Keratinocyte (primary cell): Measurements from ENCODE around the gene FAM204A. TPM values are rescaled to one million over a fixed set of nuclear protein-coding genes. Genes with fewer than 3 reads are reported as not detected.

Experiments
- DNase-seq: peaks from one replicate; pipeline ENCODE4 v3.0.0-alpha.2; 2011; ENCODE audit warnings: low read depth, missing footprints, low spot score
- FAIRE-seq: peaks from 2 replicates; lab custom pipeline; 2011; peaks lifted over from hg19 to GRCh38; lab: Jason Lieb, UNC
- H2AFZ ChIP-seq: 2 replicates; pipeline ENCODE4 v1.6.0; 2012; ENCODE audit warnings: low read length, control low read depth, inconsistent platforms; ENCODE audit not compliant: control insufficient read depth
- H3K27ac ChIP-seq: 2 replicates; pipeline ENCODE4 v1.5.1; 2011; ENCODE audit warnings: low read length; ENCODE audit not compliant: control insufficient read depth, insufficient read depth
- H3K27me3 ChIP-seq: 3 replicates; pipeline ENCODE4 v1.6.0; 2011; ENCODE audit warnings: low read length; ENCODE audit not compliant: control insufficient read depth, insufficient read depth; ENCODE audit errors: extremely low read depth
- H3K36me3 ChIP-seq, 2 experiments: 2 replicates in 1 of 2; 3 replicates in 1 of 2; pipeline ENCODE4 v1.5.1; 2011; ENCODE audit warnings: low read length in 2 of 2, mild to moderate bottlenecking in 1 of 2; ENCODE audit not compliant: control insufficient read depth in 2 of 2, insufficient read depth in 2 of 2; ENCODE audit errors: extremely low read depth in 1 of 2
- H3K4me1 ChIP-seq: 3 replicates; pipeline ENCODE4 v1.5.1; 2011; ENCODE audit warnings: low read length; ENCODE audit not compliant: control insufficient read depth, insufficient read depth; ENCODE audit errors: extremely low read depth
- H3K4me2 ChIP-seq: 3 replicates; pipeline ENCODE4 v1.6.0; 2011; ENCODE audit warnings: low read depth, low read length; ENCODE audit not compliant: control insufficient read depth, insufficient read depth; ENCODE audit errors: extremely low read depth
- H3K4me3 ChIP-seq, 3 experiments: fragments of 200-600 bp in 1 of 3; sonication (generic) in 1 of 3; 2 replicates in 2 of 3; 3 replicates in 1 of 3; pipeline ENCODE4 v1.5.1; 2011 to 2016; ENCODE audit warnings: low read length in 3 of 3, mild to moderate bottlenecking in 3 of 3, control low read depth in 2 of 3, inconsistent platforms in 1 of 3, low read depth in 1 of 3, mixed read lengths in 1 of 3, mixed run types in 1 of 3, moderate library complexity in 1 of 3; ENCODE audit not compliant: control insufficient read depth in 2 of 3, insufficient read depth in 2 of 3; ENCODE audit errors: extremely low read depth in 1 of 3
- H3K79me2 ChIP-seq: 2 replicates; pipeline ENCODE4 v1.6.0; 2012; ENCODE audit warnings: low read length; ENCODE audit not compliant: control insufficient read depth, insufficient read depth
- H3K9ac ChIP-seq: 3 replicates; pipeline ENCODE4 v1.6.0; 2011; ENCODE audit warnings: low read length; ENCODE audit not compliant: control insufficient read depth, insufficient read depth; ENCODE audit errors: extremely low read depth
- H3K9me1 ChIP-seq: 3 replicates; pipeline ENCODE4 v1.6.0; 2011; ENCODE audit warnings: low read length; ENCODE audit not compliant: control insufficient read depth, insufficient read depth; ENCODE audit errors: extremely low read depth
- H3K9me3 ChIP-seq: 2 replicates; pipeline ENCODE4 v1.5.1; 2012; ENCODE audit warnings: low read depth, low read length; ENCODE audit not compliant: control insufficient read depth
- H4K20me1 ChIP-seq: 3 replicates; pipeline ENCODE4 v1.6.0; 2011; ENCODE audit warnings: low read length; ENCODE audit not compliant: control insufficient read depth, insufficient read depth; ENCODE audit errors: extremely low read depth
- CTCF ChIP-seq, 3 experiments: IDR thresholded peaks in 1 of 3; conservative IDR thresholded peaks in 1 of 3; optimal IDR thresholded peaks in 1 of 3; 2 replicates in 2 of 3; 3 replicates in 1 of 3; pipeline versions ENCODE3 to v1.5.1; 2011; ENCODE audit warnings: low read length in 3 of 3, mild to moderate bottlenecking in 3 of 3, moderate library complexity in 2 of 3, control low read depth in 1 of 3, inconsistent platforms in 1 of 3; ENCODE audit not compliant: insufficient read depth in 2 of 3; ENCODE audit errors: extremely low read depth in 1 of 3
- EZH2 ChIP-seq: IDR thresholded peaks from one replicate; pipeline ENCODE4 v1.6.1; 2012; ENCODE audit warnings: inconsistent platforms, mild to moderate bottlenecking, low read length, moderate library complexity
- dilution Hi-C: fragments of 300-500 bp; cut with MboI; formaldehyde crosslinking; loops from one replicate; pipeline ENCODE4 v1.7.0; 2020; ENCODE audit warnings: low sequenced_read_pairs; ENCODE audit not compliant: extremely low pct_ligation_motif_present
- polyA plus RNA-seq, 5 experiments: library from polyadenylated mRNA; depleted of rRNA in 3 of 5; stranded (reverse) in 3 of 5; stranded (forward) in 1 of 5; unstranded in 1 of 5; fragments of >200 nt; gene quantifications; 1 replicate in 1 of 5; 2 replicates in 3 of 5; 3 replicates in 1 of 5; pipeline versions ENCODE4 v1.2.1 to v1.2.3, GENCODE V29; 2011 to 2012; ENCODE audit warnings: missing spikeins in 2 of 5, low read depth in 1 of 5, low replicate concordance in 1 of 5

FAM204A gene
- polyA plus RNA-seq, 1 donor (not counting 4 experiments of a cell fraction or from before 2014, with no cell fraction given): 38.6 TPM

GRCh38 chr10:118286051-118286838, 55.9 kb downstream of the FAM204A start:
- H3K9me3 ChIP-seq: peaks cover 3% of the 10 kb centered on the region
- no peak for FAIRE-seq
- no peak overlapping the region for H2AFZ ChIP-seq
- no peak overlapping the region for H3K4me3 ChIP-seq
- H3K27me3 ChIP-seq: no peaks in the 10 kb centered on the region
- dilution Hi-C loops: no loop called here
- H3K36me3 ChIP-seq: no peaks in the 10 kb centered on the region
- no peak for TF ChIP-seq EZH2
- TF ChIP-seq CTCF (optimal IDR thresholded peaks at IDR 0.05 in 1 of 3, IDR thresholded peaks at IDR 0.05 in 1 of 3, conservative IDR thresholded peaks at IDR 0.05 in 1 of 3; ENCODE audit: extremely low read depth in 1 of 3, insufficient read depth in 2 of 3, low read length in 3 of 3): no peak
- no peak overlapping the region for H3K9ac ChIP-seq
- peaks cover 12% of the 10 kb centered on the region for H3K4me1 ChIP-seq
- H3K4me2 ChIP-seq: no peak overlapping the region
- no peak for DNase-seq
- no peaks in the 10 kb centered on the region for H3K79me2 ChIP-seq
- H4K20me1 ChIP-seq: no peaks in the 10 kb centered on the region
- H3K27ac ChIP-seq: no peak overlapping the region
- no peaks in the 10 kb centered on the region for H3K9me1 ChIP-seq

GRCh38 chr10:118282670-118283069, 59.5 kb downstream of the FAM204A start:
- Histone ChIP-seq H2AFZ (no peak overlapping the region), H3K9me1 (no peaks in the 10 kb centered on the region), H3K9ac (no peak overlapping the region), H3K27me3 (no peaks in the 10 kb centered on the region), H3K79me2 (no peaks in the 10 kb centered on the region), H3K4me2 (no peak overlapping the region), H3K9me3 (peaks cover 4% of the 10 kb centered on the region), H3K27ac (no peak overlapping the region), H4K20me1 (no peaks in the 10 kb centered on the region), H3K36me3 (no peaks in the 10 kb centered on the region), H3K4me3 (no peak overlapping the region), H3K4me1 (peaks cover 13% of the 10 kb centered on the region)
- TF ChIP-seq EZH2: no peak
- no peak for TF ChIP-seq CTCF (optimal IDR thresholded peaks at IDR 0.05 in 1 of 3, IDR thresholded peaks at IDR 0.05 in 1 of 3, conservative IDR thresholded peaks at IDR 0.05 in 1 of 3; ENCODE audit: extremely low read depth in 1 of 3, insufficient read depth in 2 of 3, low read length in 3 of 3)
- dilution Hi-C loops: no loop called here
- FAIRE-seq (no peak), DNase-seq (no peak)
